ENCODE results near the gene TEX19.
"Not testable (repeated sequence)": the region's sequence is repeated elsewhere in the genome, so short reads cannot be mapped to it uniquely, and the experiment has no call there.

Gene TEX19

GRCh38 chr17:82378741-82379021 is 19.6 kb downstream of the TEX19 start:
- no peak for FAIRE-seq

DNA sequence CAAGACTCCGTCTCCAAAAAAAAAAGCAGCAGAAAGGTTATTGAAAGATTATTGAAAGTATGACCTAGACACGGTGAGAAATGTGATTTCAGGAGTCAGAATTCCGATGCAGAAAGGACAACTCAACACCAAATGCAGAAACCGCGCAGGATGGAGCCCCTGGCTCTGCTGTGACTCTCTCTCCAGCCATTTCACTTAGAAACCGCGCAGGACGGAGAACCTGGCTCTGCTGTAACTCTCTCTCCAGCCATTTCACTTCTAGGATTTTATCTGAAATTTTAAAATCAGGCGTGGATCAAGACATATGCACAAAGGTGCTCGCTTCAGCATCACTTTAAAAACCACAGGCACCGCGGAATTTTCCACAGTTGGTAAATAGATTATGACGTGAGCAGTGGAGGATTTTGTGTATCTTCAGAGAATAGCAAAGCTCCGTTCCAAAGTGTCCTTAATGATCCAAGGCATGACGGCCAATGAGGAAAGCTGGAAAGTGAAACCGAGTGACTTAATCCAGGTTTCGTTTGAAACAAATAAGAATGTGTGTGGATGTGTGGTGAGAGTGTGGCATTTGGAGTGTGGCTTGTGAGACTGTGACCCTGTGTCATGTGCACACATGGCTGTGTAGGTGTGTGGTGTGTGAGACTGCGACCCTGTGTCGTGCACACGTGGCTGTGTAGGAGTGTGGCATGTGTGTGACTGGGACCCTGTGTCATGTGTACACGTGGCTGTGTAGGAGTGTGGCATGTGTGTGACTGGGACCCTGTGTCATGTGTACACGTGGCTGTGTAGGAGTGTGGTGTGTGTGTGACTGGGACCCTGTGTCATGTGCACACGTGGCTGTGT is 22.0 kb downstream of the TEX19 start:
- FAIRE-seq, result no peak

DNA sequence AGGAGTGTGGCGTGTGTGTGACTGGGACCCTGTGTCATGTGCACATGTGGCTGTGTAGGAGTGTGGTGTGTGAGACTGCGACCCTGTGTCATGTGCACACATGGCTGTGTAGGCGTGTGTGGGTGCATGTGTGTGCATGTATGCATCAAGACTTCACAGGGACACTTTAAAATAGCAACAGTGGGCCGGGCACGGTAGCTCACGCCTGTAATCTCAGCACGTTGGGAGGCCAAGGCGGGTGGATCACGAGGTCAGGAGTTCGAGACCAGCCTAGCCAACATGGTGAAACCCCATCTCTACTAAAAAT is 22.6 kb downstream of the TEX19 start:
- not testable (repeated sequence) for FAIRE-seq

GRCh38 chr17:82382220-82382932 is 23.3 kb downstream of the TEX19 start:
- FAIRE-seq, result not testable (repeated sequence)

DNA sequence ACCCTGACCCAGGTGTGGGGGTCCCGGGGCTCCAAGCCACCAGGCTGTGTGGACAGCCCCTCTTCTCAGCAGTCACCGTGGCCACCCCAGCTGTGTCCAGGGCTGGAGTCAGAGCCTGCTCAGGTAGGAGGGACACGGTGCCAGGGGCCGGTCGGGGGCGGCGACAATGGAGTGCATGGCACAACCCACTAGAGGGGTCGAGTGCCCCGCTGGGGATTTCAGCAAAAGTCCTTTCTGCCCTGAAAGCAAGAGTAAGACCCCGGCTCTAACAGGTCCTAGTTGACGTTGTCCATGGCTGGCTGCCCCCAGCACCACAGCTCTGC is 23.8 kb downstream of the TEX19 start:
- no peak for FAIRE-seq

DNA sequence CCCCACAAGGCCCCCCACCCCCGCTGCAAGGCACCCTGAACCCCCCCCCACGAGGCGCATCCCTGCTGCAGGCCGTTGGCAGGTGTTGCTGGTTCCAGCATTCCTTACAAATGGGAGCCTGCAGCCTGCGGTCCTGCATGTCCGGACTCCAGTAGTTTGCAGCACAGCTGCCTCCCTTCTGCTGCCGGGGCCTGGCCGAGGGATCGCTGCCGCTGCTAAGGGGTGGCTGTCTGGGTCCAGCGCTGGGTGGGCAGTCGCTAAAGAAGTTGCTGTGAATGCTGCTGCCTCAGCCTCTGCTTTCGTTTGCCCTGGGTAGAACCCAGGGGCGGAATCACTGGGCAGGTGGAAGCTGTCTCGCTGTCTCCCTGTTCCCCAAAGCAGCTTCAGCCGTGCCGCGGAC is 24.4 kb downstream of the TEX19 start:
- FAIRE-seq, result no peak

GRCh38 chr17:82384051-82384729 is 25.1 kb downstream of the TEX19 start:
- no peak for FAIRE-seq

DNA sequence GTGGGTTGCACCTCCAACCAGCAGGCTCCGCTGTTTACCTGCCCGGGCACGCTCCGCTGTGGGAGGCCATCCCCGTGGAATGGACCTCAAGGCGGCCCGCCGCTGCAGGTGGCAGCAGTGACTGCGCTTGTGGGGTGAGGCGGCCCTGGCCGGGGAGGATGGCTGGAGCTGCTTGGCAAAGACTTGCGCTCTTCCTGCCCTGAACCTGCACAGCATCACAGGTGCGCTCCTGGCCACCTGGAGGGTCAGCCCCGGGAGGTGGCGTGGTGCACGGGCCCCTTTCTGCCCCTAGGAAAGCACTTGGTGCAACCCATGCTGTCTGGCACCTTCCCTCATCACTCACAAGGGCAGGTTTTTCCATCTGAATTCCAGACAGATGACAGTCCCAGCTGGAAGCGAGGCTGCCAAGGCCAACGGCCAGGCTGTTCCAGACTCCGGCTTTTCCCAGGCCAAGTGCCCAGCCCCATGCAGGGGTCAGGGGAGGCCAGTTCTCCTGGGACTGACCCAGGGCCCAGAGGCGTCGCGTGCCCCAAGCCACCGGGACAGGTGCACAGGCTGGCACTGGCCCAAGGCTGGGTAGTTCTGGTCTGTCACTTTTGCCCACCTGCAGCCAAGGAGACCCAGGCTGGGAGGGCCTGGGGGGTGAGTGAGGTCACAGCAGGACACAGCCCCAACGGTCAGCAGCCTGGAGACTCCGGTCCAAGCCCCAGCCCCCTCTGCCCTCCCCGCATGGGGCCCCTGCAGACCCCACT is 25.9 kb downstream of the TEX19 start:
- FAIRE-seq, result no peak

GRCh38 chr17:82385559-82386254 is 26.7 kb downstream of the TEX19 start:
- no peak for FAIRE-seq

- FAIRE-seq, result no peak
Measured at GRCh38 chr17:82386255-82386831, 27.3 kb downstream of the TEX19 start.

GRCh38 chr17:82386881-82387704 is 28.0 kb downstream of the TEX19 start:
- FAIRE-seq, result no peak

- FAIRE-seq, result no peak
Measured at GRCh38 chr17:82387705-82388106, 28.7 kb downstream of the TEX19 start.

DNA sequence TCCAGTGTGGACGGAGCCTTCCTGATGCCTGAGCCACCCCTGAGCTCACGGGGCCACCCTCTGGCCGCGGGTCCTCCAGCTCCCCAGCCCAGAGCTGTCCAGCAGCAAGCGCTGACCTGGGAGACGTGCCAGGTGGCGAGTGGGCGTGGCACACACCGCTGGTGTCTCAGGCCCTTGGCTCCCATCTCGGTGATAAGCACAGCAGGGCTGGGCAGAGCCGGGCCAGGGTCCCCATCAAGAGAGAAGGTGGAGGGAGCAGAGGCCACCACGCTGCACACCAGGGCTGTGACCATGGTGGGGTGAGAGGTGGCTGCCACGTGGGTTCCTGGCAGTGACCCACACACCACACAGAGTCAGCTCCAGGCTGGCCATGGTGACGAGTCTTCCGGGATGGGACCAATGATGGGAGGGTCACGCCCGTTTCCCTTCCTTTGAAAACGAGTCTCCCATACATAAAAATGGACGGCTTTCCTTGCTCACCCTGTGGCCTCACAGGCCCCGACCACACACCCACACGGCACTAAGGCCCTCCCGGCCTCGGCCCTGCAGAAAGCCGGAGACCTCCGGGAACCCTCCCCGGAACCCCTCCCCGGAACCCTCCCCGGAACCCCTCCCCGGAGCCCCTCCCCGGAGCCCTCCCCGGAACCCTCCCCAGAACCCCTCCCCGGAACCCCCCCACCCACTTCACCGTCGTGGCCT is 29.3 kb downstream of the TEX19 start:
- no peak for FAIRE-seq

- no peak for FAIRE-seq
Measured at GRCh38 chr17:82388922-82389283, 29.9 kb downstream of the TEX19 start.

GRCh38 chr17:82389379-82389778 is 30.3 kb downstream of the TEX19 start:
- no peak for FAIRE-seq

GRCh38 chr17:82390015-82390859 is 31.2 kb downstream of the TEX19 start:
- no peak for FAIRE-seq

GRCh38 chr17:82390860-82391435 is 31.9 kb downstream of the TEX19 start:
- FAIRE-seq, result no peak

DNA sequence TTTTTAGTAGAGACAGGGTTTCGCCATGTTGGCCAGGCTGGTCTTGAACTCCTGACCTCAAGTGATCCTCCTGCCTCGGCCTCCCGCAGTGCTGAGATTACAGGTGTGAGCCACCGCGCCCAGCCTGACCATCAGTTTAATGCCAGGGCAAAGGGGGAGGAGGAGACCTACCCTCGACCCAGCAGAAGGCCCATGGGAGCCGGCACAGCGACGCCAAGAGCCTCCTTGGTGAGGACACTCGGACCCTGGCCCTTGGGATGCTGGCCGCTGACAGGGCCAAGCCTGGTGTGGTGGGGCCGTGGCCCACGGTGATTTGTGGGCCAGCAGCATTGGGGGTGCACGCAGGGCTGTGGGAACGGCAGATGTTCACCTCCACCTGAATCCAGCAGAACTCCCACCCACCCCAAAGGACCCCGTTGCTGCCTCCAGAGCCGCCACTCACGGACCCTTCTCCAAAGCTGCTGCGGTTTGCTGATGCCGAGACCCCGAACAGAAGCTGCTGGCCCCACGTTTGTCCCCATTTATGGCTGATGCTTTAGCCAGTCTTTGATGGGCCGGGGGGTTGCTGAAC is 32.5 kb downstream of the TEX19 start:
- FAIRE-seq, result no peak

Measured in endometrium (tissue), 2 donors.